HEK293 (cell line): ENCODE measurements around the gene SMIM29.

Source experiments
- CTCF ChIA-PET: fragments of 350-600 bp; formaldehyde crosslinking; extraction: SDS; loops from one replicate; lab custom pipeline; 2021; ENCODE audit warnings: antibody characterized with exemption; lab: Yijun Ruan, JAX
- POLR2A ChIA-PET: fragments of 300-600 bp; formaldehyde crosslinking; extraction: SDS; loops from one replicate; lab custom pipeline; 2020; ENCODE audit warnings: antibody characterized with exemption, inconsistent platforms; lab: Yijun Ruan, JAX
- H3K27ac ChIP-seq: fragments of 200-500 bp; sonication (Bioruptor generic); 2 replicates; pipeline ENCODE4 v1.5.1; 2014; ENCODE audit warnings: low read depth, low read length, control low read depth, inconsistent platforms; ENCODE audit errors: extremely low read depth
- H3K36me3 ChIP-seq, 2 experiments: fragments of 200-500 bp in 1 of 2; sonication (Bioruptor generic) in 1 of 2; 1 replicate in 1 of 2; 2 replicates in 1 of 2; pipeline ENCODE4 v1.5.1; 2014 to 2017; ENCODE audit warnings: inconsistent platforms in 2 of 2, low read length in 2 of 2; ENCODE audit not compliant: control insufficient read depth in 2 of 2, insufficient read depth in 1 of 2
- H3K4me1 ChIP-seq: fragments of 200-500 bp; sonication (Bioruptor generic); 2 replicates; pipeline ENCODE4 v1.5.1; 2014; ENCODE audit warnings: mild to moderate bottlenecking, low read length, inconsistent platforms; ENCODE audit not compliant: control insufficient read depth, insufficient read depth
- H3K4me3 ChIP-seq: 2 replicates; pipeline ENCODE4 v1.5.1; 2011; ENCODE audit warnings: low read depth, mild to moderate bottlenecking, control low read depth, low read length, moderate library complexity
- H3K9me3 ChIP-seq: fragments of 200-500 bp; sonication (Bioruptor generic); 2 replicates; pipeline ENCODE4 v1.5.1; 2014; ENCODE audit warnings: low read depth, low read length, inconsistent platforms; ENCODE audit not compliant: control insufficient read depth, insufficient read depth
- KLF8 ChIP-seq: fragments of 450-650 bp; formaldehyde crosslinking; IDR thresholded peaks from 2 replicates; pipeline ENCODE4 v1.5.1; 2016; ENCODE audit warnings: missing biosample characterization, missing genetic modification characterization
- KLF9 ChIP-seq: fragments of 450-650 bp; formaldehyde crosslinking; IDR thresholded peaks from 2 replicates; pipeline ENCODE4 v1.5.1; 2016; ENCODE audit warnings: missing biosample characterization, missing genetic modification characterization, low read depth
- OSR2 ChIP-seq: fragments of 450-650 bp; formaldehyde crosslinking; IDR thresholded peaks from 2 replicates; pipeline ENCODE4 v1.5.1; 2016; ENCODE audit warnings: missing biosample characterization, missing genetic modification characterization
- SCRT1 ChIP-seq: fragments of 450-650 bp; formaldehyde crosslinking; IDR thresholded peaks from 2 replicates; pipeline ENCODE4 v1.5.1; 2016; ENCODE audit warnings: missing biosample characterization, missing genetic modification characterization, borderline replicate concordance
- SP2 ChIP-seq: fragments of 450-650 bp; formaldehyde crosslinking; IDR thresholded peaks from 2 replicates; pipeline ENCODE4 v1.5.1; 2016; ENCODE audit warnings: missing biosample characterization, missing genetic modification characterization
- SP3 ChIP-seq: fragments of 450-650 bp; formaldehyde crosslinking; IDR thresholded peaks from 2 replicates; pipeline ENCODE4 v1.5.1; 2016; ENCODE audit warnings: missing biosample characterization, missing genetic modification characterization
- ZFP69B ChIP-seq: fragments of 450-650 bp; formaldehyde crosslinking; IDR thresholded peaks from 2 replicates; pipeline ENCODE4 v1.5.1; 2016; ENCODE audit warnings: missing biosample characterization, missing genetic modification characterization
- ZNF132 ChIP-seq: fragments of 450-650 bp; formaldehyde crosslinking; IDR thresholded peaks from 2 replicates; pipeline ENCODE4 v1.5.1; 2017; ENCODE audit warnings: missing biosample characterization, missing genetic modification characterization, borderline replicate concordance
- ZNF133 ChIP-seq: fragments of 450-650 bp; formaldehyde crosslinking; IDR thresholded peaks from 2 replicates; pipeline ENCODE4 v1.5.1; 2016; ENCODE audit warnings: missing biosample characterization, missing genetic modification characterization
- ZNF169 ChIP-seq: fragments of 450-650 bp; formaldehyde crosslinking; IDR thresholded peaks from 2 replicates; pipeline ENCODE4 v1.5.1; 2016; ENCODE audit warnings: missing biosample characterization, missing genetic modification characterization
- ZNF2 ChIP-seq: fragments of 450-650 bp; formaldehyde crosslinking; IDR thresholded peaks from 2 replicates; pipeline ENCODE4 v1.5.1; 2016; ENCODE audit warnings: missing biosample characterization, missing genetic modification characterization
- ZNF202 ChIP-seq: fragments of 450-650 bp; formaldehyde crosslinking; IDR thresholded peaks from 2 replicates; pipeline ENCODE4 v1.5.1; 2016; ENCODE audit warnings: missing biosample characterization, missing genetic modification characterization, borderline replicate concordance
- ZNF266 ChIP-seq: fragments of 450-650 bp; formaldehyde crosslinking; IDR thresholded peaks from 2 replicates; pipeline ENCODE4 v1.5.1; 2016; ENCODE audit warnings: missing biosample characterization, missing genetic modification characterization, low read depth
- ZNF548 ChIP-seq: fragments of 450-650 bp; formaldehyde crosslinking; IDR thresholded peaks from 2 replicates; pipeline ENCODE4 v1.5.1; 2016; ENCODE audit warnings: missing biosample characterization, missing genetic modification characterization
- ZNF561 ChIP-seq: fragments of 450-650 bp; IDR thresholded peaks from 2 replicates; pipeline ENCODE4 v1.5.1; 2018; ENCODE audit warnings: missing biosample characterization, missing genetic modification characterization, borderline replicate concordance
- ZNF585B ChIP-seq: fragments of 450-650 bp; formaldehyde crosslinking; IDR thresholded peaks from 2 replicates; pipeline ENCODE4 v1.5.1; 2016; ENCODE audit warnings: missing biosample characterization, missing genetic modification characterization
- ZNF626 ChIP-seq: fragments of 450-650 bp; sonication (Bioruptor Pico); formaldehyde crosslinking; IDR thresholded peaks from 2 replicates; pipeline ENCODE4 v1.5.1; 2018; ENCODE audit warnings: missing biosample characterization, missing genetic modification characterization, inconsistent platforms
- ZNF677 ChIP-seq: fragments of 450-650 bp; IDR thresholded peaks from 2 replicates; pipeline ENCODE4 v1.5.0; 2018; ENCODE audit warnings: missing biosample characterization, mild to moderate bottlenecking, missing genetic modification characterization, moderate library complexity
- ZNF777 ChIP-seq: fragments of 450-650 bp; formaldehyde crosslinking; IDR thresholded peaks from 2 replicates; pipeline ENCODE4 v1.5.1; 2017; ENCODE audit warnings: missing biosample characterization, missing genetic modification characterization, borderline replicate concordance
- ZNF791 ChIP-seq: fragments of 450-650 bp; formaldehyde crosslinking; IDR thresholded peaks from 2 replicates; pipeline ENCODE4 v1.5.1; 2016; ENCODE audit warnings: missing biosample characterization, missing genetic modification characterization
- TF ChIP-seq, protein P1 (sequence below): fragments of 450-650 bp; formaldehyde crosslinking; IDR thresholded peaks from 2 replicates; pipeline ENCODE4 v1.5.1; 2016; ENCODE audit warnings: missing biosample characterization, missing genetic modification characterization
- TF ChIP-seq, protein P2 (sequence below): fragments of 450-650 bp; formaldehyde crosslinking; IDR thresholded peaks from 2 replicates; pipeline ENCODE4 v1.5.1; 2016; ENCODE audit warnings: missing biosample characterization, missing genetic modification characterization
- TF ChIP-seq, protein P3 (sequence below): fragments of 450-650 bp; formaldehyde crosslinking; IDR thresholded peaks from 2 replicates; pipeline ENCODE4 v1.5.1; 2016; ENCODE audit warnings: missing biosample characterization, missing genetic modification characterization, low read depth
- TF ChIP-seq, protein P4 (sequence below): fragments of 450-650 bp; formaldehyde crosslinking; conservative IDR thresholded peaks from 2 replicates; pipeline ENCODE4 v1.5.1; 2016; ENCODE audit warnings: low read depth, missing biosample characterization, missing genetic modification characterization

SMIM29 gene

DNA sequence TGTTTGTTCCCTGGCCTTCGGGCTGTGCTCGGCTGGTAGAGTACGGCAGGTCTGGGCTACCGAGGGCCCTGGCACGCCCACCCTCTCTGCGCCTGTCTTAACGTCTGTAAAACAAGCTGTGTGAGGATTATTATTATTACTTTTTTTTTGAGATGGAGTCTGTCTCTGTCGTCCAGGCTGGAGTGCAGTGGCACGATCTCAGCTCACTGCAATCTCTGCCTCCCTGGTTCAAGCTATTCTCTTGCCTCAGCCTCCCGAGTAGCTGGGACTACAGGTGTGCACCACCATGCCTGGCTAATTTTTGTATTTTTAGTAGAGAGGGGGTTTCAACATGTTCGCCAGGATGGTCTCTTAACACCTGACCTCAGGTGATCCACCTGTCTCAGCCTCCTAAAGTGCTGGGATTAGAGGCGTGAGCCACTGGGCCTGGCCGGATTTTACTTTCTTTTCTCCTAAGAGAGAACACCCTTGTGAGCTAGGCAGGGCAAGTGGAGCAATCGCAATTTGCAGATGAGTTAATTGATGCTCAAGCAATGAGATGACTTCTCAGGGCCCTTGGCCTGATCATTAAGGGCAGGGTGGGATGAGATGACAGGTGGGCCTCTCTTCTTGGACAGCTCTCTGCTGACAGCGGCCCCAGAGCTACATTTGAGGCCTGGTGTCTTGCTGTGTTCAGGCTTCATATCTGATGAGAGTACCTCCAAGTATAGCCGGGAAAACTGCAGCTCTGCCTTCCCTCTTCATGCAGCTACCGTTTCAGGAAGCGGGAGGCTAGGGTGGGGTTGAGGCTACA, 859 bp upstream of the SMIM29 start (continued):
- TF ChIP-seq, protein P1, sequence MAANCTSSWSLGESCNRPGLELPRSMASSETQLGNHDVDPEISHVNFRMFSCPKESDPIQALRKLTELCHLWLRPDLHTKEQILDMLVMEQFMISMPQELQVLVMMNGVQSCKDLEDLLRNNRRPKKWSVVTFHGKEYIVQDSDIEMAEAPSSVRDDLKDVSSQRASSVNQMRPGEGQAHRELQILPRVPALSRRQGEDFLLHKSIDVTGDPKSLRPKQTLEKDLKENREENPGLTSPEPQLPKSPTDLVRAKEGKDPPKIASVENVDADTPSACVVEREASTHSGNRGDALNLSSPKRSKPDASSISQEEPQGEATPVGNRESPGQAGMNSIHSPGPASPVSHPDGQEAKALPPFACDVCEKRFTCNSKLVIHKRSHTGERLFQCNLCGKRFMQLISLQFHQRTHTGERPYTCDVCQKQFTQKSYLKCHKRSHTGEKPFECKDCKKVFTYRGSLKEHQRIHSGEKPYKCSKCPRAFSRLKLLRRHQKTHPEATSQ (tag by site-specific recombination), result no peak
- TF ChIP-seq ZNF777 (tag by site-specific recombination), result peak; percentile 42; the same call in 1 of the 2 replicates
- TF ChIP-seq ZNF202 (tag by site-specific recombination), result no peak
- TF ChIP-seq, protein P2, sequence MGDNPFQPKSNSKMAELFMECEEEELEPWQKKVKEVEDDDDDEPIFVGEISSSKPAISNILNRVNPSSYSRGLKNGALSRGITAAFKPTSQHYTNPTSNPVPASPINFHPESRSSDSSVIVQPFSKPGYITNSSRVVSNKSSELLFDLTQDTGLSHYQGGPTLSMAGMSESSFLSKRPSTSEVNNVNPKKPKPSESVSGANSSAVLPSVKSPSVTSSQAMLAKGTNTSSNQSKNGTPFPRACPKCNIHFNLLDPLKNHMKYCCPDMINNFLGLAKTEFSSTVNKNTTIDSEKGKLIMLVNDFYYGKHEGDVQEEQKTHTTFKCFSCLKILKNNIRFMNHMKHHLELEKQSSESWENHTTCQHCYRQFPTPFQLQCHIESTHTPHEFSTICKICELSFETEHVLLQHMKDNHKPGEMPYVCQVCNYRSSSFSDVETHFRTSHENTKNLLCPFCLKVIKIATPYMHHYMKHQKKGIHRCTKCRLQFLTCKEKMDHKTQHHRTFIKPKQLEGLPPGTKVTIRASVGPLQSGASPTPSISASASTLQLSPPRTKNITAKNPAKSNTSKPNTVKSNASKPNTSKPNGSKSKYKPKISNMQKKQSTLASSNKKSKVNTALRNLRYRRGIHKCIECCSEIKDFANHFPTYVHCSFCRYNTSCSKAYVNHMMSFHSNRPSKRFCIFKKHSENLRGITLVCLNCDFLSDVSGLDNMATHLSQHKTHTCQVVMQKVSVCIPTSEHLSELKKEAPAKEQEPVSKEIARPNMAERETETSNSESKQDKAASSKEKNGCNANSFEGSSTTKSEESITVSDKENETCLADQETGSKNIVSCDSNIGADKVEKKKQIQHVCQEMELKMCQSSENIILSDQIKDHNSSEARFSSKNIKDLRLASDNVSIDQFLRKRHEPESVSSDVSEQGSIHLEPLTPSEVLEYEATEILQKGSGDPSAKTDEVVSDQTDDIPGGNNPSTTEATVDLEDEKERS (tag by site-specific recombination), result peak; percentile 51; the same call in 1 of the 2 replicates
- no peak for TF ChIP-seq OSR2 (tag by site-specific recombination)

DNA sequence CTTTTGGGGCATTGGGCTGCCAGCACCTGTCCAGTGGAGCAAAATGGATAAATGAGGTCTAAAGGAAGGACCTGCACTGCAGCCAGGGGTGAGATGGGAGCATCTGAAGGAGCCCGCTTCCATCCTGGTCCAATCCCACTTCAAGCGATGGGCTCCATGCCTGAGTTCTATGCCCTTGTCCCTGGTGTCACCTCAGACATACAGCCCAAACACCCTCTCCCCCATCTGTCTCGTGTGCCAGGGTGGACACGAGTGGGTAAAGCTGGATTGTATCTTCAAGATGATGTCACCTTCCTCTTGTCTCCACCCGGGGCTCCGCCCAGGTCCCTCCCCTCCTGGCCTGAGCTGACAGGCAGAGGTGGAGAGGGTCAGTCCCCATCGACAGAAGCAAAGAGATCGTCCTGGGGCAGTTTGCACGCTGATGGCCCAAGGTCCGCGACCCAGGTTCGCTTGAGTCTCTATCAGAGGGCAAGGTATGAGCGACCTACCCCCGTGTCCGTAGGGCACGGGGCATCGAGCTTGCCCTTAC, 544 bp downstream of the SMIM29 start:
- H3K9me3 ChIP-seq, result no peaks in the 10 kb centered on the region
- ChIA-PET POLR2A (interaction anchor here (0.6 to 4.5 kb wide), 7 partner anchors 12 to 344 kb away, joined by 4 to 54 read pairs (median 10); partner anchors contain the start of genes HMGA1 and RPS10), CTCF (interaction anchor here (0.5 to 4.9 kb wide), 15 partner anchors 11 to 1708 kb away, joined by 3 to 101 read pairs (median 8); partner anchors contain the start of genes HMGA1 and NUDT3)
- peaks cover 3% of the 10 kb centered on the region for H3K4me1 ChIP-seq
- peak overlapping the region; percentile 77 for H3K4me3 ChIP-seq
- H3K36me3 ChIP-seq, result peaks cover 0 to 19% of the 10 kb centered on the region in 2 experiments; a peak in 1 of 3 replicates
- peak overlapping the region; percentile 56; the same call in 1 of the 2 replicates for H3K27ac ChIP-seq
- TF ChIP-seq ZNF2 (tag by site-specific recombination), result no peak
- TF ChIP-seq ZNF585B, result no peak
- TF ChIP-seq, protein P3, sequence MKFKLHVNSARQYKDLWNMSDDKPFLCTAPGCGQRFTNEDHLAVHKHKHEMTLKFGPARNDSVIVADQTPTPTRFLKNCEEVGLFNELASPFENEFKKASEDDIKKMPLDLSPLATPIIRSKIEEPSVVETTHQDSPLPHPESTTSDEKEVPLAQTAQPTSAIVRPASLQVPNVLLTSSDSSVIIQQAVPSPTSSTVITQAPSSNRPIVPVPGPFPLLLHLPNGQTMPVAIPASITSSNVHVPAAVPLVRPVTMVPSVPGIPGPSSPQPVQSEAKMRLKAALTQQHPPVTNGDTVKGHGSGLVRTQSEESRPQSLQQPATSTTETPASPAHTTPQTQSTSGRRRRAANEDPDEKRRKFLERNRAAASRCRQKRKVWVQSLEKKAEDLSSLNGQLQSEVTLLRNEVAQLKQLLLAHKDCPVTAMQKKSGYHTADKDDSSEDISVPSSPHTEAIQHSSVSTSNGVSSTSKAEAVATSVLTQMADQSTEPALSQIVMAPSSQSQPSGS (tag by site-specific recombination), result peak; percentile 85
- TF ChIP-seq KLF8 (tag by site-specific recombination), result no peak
- peak; percentile 61 for TF ChIP-seq SP3
- no peak for TF ChIP-seq KLF9 (tag by site-specific recombination)
- TF ChIP-seq ZNF791 (tag by site-specific recombination), result no peak
- no peak for TF ChIP-seq ZNF132 (tag by site-specific recombination)
- TF ChIP-seq ZNF677 (tag by site-specific recombination), result 0 out of 2 replicates have a peak, but pooled peaks have one; percentile 28
- 0 out of 2 replicates have a peak, but pooled peaks have one; percentile 47 for TF ChIP-seq ZNF169 (tag by site-specific recombination)
- no peak for TF ChIP-seq ZNF626 (tag by site-specific recombination)
- TF ChIP-seq, protein P4, sequence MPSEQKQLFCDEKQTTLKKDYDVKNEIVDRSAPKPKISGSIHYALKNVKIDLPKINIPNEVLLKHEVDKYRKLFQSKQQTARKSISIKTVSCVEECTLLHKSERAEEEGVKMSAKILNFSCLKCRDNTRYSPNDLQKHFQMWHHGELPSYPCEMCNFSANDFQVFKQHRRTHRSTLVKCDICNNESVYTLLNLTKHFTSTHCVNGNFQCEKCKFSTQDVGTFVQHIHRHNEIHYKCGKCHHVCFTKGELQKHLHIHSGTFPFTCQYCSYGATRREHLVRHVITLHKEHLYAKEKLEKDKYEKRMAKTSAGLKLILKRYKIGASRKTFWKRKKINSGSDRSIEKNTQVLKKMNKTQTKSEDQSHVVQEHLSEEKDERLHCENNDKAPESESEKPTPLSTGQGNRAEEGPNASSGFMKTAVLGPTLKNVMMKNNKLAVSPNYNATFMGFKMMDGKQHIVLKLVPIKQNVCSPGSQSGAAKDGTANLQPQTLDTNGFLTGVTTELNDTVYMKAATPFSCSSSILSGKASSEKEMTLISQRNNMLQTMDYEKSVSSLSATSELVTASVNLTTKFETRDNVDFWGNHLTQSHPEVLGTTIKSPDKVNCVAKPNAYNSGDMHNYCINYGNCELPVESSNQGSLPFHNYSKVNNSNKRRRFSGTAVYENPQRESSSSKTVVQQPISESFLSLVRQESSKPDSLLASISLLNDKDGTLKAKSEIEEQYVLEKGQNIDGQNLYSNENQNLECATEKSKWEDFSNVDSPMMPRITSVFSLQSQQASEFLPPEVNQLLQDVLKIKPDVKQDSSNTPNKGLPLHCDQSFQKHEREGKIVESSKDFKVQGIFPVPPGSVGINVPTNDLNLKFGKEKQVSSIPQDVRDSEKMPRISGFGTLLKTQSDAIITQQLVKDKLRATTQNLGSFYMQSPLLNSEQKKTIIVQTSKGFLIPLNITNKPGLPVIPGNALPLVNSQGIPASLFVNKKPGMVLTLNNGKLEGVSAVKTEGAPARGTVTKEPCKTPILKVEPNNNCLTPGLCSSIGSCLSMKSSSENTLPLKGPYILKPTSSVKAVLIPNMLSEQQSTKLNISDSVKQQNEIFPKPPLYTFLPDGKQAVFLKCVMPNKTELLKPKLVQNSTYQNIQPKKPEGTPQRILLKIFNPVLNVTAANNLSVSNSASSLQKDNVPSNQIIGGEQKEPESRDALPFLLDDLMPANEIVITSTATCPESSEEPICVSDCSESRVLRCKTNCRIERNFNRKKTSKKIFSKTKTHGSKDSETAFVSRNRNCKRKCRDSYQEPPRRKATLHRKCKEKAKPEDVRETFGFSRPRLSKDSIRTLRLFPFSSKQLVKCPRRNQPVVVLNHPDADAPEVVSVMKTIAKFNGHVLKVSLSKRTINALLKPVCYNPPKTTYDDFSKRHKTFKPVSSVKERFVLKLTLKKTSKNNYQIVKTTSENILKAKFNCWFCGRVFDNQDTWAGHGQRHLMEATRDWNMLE (tag by site-specific recombination), result no peak
- TF ChIP-seq SP2 (tag by site-specific recombination), result no peak
- TF ChIP-seq ZNF133 (tag by site-specific recombination), result no peak
- TF ChIP-seq SCRT1 (tag by site-specific recombination), result no peak
- TF ChIP-seq ZNF548 (tag by site-specific recombination), result no peak
- no peak for TF ChIP-seq ZFP69B
- no peak for TF ChIP-seq ZNF266 (tag by site-specific recombination)
- TF ChIP-seq ZNF561, result no peak
